Measurements from ENCODE around the gene OTOG.

OTOG gene

DNA sequence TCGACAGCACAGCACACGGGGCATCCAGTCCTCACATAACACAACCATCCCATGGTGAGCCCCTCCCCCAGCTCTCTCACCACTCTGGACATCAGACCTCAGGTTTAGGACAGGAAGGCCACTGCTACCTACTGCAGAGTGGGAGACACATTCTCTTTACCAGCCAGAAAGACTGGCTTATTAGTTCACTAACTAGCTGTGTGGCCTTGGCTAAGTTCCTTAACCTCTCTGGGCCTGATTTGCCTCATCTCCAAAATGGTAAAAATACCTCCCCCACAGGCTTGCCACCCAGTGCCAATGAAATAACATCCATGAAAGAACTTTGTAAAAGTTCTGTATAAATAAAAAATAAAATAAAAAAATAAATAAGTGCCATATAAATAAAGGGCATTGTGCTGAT, 35.0 kb upstream of the OTOG start:
- TF ChIP-seq, protein P1, sequence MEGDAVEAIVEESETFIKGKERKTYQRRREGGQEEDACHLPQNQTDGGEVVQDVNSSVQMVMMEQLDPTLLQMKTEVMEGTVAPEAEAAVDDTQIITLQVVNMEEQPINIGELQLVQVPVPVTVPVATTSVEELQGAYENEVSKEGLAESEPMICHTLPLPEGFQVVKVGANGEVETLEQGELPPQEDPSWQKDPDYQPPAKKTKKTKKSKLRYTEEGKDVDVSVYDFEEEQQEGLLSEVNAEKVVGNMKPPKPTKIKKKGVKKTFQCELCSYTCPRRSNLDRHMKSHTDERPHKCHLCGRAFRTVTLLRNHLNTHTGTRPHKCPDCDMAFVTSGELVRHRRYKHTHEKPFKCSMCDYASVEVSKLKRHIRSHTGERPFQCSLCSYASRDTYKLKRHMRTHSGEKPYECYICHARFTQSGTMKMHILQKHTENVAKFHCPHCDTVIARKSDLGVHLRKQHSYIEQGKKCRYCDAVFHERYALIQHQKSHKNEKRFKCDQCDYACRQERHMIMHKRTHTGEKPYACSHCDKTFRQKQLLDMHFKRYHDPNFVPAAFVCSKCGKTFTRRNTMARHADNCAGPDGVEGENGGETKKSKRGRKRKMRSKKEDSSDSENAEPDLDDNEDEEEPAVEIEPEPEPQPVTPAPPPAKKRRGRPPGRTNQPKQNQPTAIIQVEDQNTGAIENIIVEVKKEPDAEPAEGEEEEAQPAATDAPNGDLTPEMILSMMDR (IDR thresholded peaks at IDR 0.05; ENCODE audit: insufficient read depth, missing control alignments) = no peak
- FAIRE-seq = no peak
- DNase-seq (ENCODE audit: insufficient read length, low spot score) = no peak

DNA sequence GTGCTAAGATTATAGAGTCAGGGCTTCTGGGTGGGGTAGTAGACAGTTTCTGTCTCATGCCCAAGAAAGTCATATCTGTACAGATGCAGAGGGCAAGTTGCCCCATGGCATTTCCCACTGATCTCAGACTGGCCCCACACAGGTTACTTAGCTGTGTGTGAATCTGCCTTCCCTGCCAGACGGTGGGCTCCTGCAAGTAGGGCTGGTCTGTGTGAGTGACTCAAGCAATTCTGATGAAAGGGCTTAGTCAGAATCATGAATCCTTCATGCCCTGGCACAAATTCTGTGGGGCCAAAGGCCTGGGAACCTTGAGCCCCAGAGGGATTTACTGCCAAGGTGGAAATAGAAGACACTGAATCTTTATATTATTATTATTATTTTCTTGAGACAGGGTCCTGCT, 33.2 kb upstream of the OTOG start:
- DNase-seq (ENCODE audit: insufficient read length, low spot score) (no peak), FAIRE-seq (no peak)
- TF ChIP-seq, protein P1 (IDR thresholded peaks at IDR 0.05; ENCODE audit: insufficient read depth, missing control alignments) = no peak

DNA sequence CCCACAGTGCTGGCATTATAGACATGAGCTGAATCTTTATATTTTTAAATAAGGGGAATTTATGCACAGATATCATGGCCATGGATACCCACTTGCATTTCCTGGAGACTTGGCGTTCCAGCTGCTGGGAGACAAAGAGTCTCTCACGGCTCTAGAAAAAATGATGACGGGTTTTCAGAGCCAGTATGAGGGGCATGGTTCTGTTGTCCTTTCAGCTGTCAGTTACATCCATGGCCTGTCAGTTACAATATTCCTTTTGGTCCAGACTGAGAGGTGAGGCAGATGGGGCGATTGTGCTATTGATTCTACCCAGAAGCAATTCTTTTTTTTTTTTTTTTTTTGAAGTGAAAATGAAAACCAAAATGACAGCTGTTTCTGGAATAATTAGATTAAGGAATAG, 32.6 kb upstream of the OTOG start:
- no peak for FAIRE-seq
- no peak for DNase-seq (ENCODE audit: insufficient read length, low spot score)
- TF ChIP-seq, protein P1 (IDR thresholded peaks at IDR 0.05; ENCODE audit: insufficient read depth, missing control alignments) = no peak

DNA sequence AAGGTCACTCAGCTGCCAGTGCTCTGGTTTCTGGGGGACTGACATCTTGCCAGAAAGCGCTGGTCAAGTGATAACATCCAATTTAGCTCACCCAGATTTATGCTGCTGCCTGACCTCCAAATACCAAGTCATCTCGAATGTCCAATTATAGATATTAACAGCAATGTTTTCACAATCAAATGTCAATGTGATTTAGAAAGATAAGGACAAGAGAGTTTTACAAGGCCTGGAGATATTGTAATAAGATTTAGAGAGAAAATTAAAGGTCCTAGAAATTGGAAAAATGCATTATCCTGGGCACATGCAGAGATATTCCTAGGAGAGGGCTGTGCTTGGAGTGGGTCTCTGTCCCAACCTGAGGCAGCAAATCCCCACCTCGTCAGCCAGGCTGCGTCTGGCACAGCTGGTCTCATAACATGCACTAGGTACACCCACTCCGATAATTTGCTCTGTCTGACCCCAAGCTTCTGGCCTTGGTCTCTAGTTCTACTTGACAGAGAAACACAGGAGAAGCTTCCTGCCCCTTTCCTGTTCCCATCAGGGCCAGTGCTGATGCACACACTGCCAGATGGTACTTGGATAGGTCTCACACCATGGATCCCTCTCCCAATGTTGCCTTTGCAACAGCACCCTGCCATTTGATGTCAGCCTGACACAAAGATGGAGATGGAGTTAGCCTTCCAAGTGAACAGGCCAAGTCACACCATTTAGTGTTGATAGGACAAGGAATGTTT, 31.4 kb upstream of the OTOG start:
- TF ChIP-seq, protein P1 (IDR thresholded peaks at IDR 0.05; ENCODE audit: insufficient read depth, missing control alignments) = no peak
- DNase-seq (ENCODE audit: insufficient read length, low spot score) = no peak
- no peak for FAIRE-seq

DNA sequence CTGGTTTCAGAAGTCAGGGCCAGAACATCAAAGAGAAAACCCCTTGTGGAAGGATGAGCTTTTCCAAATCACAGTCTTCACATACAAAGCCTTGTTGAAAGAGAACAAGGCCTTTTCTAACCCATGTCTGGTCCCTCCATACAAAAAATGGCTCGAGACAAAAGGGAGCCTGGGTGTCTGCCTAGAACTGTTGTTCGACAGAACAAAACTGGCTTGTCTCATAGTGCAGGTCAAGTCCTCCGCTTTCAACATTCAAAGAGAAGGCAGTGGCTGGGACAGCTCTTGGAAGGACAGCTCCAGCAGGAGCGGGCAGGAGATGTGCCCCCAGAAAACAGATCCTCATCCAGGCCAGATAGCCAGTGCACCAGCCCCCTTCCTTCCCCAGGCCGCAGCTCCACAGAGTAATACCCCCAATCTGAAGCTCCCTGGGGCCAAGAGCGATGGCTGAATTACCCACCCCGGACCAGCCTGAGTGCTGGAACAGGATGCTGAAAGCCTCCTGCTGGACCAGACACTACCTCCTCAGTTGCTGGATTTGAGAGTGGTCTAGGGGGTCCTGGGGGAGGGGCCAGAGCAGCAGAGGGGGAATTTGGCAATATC, 30.4 kb upstream of the OTOG start:
- FAIRE-seq (no peak), DNase-seq (ENCODE audit: insufficient read length, low spot score) (no peak)
- TF ChIP-seq, protein P1 (IDR thresholded peaks at IDR 0.05; ENCODE audit: insufficient read depth, missing control alignments) = no peak

DNA sequence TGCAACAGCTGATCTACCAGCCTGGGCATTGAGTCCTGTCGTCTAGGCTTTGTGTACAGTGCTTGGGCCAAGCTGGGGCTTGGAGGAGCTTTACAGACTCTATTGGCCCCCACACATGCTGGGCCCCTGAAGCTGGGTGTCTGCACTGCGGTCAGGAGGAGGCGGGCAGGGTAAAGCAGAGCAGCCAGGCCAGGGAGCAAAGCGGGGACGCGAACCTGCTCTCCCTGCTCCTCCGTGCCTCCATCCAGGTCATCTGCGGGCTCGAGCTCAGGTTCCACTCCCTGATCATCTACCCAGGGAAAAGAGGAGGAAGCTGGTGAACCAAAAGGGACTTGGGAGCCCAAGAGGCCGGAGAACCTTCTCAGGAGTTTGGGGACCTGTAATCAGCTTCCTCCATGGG, 29.9 kb upstream of the OTOG start:
- no peak for FAIRE-seq
- no peak for DNase-seq (ENCODE audit: insufficient read length, low spot score)
- TF ChIP-seq, protein P1 (IDR thresholded peaks at IDR 0.05; ENCODE audit: insufficient read depth, missing control alignments) = no peak

DNA sequence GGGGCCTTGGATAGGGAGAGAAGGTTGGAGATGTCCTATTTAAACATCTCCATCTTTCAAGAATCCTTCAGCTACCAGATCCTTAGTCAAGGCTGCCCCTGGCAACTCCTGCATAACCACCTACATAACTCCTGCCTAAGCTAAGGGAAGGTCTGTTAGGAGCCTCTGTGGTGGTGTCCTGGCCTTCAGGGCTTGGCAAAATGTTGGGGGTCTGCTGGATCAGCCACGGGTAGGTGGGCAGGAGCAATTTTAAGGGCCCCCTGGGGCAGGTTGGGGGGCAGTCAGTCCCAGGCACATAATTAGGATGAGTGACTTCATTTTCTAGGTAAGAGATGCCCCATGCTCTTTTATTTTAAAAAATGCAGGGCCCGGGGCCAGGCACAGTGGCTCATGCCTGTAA, 28.7 kb upstream of the OTOG start:
- DNase-seq (ENCODE audit: insufficient read length, low spot score) = no peak
- TF ChIP-seq, protein P1 (IDR thresholded peaks at IDR 0.05; ENCODE audit: insufficient read depth, missing control alignments) = no peak
- no peak for FAIRE-seq

Measured in D721Med (cell line).